ENCODE results near the gene KLHL29.

The KLHL29 gene

DNA sequence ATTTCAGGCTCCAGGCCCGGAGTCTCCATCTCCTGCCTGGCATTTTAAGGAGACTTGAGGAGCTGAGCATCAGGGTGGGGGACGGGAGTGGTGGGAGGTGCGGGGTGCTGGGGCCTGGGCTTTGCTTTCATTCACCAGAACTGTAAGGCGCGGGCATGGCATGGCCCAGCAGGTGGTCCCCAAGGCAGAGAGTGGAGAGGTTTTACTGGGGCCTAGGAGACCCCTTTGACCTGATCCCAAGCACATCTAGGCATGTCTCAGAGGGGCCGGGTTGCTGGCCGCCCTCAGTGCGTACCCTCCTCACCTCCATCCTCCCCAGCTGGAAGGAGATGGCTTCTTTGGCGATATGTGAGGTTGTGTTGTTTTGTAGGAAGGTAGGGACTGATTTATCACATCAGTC, 172.5 kb downstream of the KLHL29 start:
- no peak for DNase-seq

- no peak for DNase-seq
Measured at GRCh38 chr2:23559561-23560239, 174.7 kb downstream of the KLHL29 start.

- DNase-seq: no peak
Measured at GRCh38 chr2:23561088-23561487, 176.1 kb downstream of the KLHL29 start.

DNA sequence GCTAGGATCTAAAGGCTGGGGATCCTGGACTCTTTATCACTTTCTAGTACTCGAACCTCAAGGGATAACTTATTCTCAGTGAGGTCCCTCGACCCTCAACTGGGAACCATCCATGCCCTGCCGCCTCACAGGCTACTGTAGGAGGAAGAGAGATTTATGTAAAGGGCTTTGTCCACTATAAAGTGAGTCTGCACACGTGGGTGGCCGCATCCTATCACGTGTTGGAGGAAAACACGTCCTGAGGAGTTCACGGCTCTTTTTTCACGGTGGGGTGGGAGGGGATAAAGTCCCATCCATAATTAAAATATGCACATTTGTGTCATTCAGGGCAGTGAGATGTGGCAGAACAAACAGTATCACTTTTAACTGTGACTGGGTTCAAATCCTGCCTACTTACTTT, 176.6 kb downstream of the KLHL29 start:
- DNase-seq: no peak

DNA sequence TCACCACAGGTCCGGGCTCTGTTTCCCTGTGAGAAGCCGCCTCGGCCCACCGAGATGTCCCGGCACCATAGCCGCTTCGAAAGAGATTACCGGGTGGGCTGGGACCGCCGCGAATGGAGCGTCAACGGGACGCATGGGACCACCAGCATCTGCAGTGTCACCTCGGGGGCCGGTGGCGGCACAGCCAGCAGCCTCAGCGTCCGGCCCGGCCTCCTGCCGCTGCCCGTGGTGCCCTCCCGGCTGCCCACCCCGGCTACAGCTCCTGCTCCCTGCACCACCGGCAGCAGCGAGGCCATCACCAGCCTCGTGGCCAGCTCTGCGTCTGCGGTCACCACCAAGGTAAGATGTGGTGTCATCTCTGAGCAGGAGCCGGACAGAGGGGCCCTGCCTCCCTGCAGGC, 177.2 kb downstream of the KLHL29 start:
- DNase-seq: no peak

- DNase-seq: no peak
Measured at GRCh38 chr2:23563151-23563550, 178.2 kb downstream of the KLHL29 start.

DNA sequence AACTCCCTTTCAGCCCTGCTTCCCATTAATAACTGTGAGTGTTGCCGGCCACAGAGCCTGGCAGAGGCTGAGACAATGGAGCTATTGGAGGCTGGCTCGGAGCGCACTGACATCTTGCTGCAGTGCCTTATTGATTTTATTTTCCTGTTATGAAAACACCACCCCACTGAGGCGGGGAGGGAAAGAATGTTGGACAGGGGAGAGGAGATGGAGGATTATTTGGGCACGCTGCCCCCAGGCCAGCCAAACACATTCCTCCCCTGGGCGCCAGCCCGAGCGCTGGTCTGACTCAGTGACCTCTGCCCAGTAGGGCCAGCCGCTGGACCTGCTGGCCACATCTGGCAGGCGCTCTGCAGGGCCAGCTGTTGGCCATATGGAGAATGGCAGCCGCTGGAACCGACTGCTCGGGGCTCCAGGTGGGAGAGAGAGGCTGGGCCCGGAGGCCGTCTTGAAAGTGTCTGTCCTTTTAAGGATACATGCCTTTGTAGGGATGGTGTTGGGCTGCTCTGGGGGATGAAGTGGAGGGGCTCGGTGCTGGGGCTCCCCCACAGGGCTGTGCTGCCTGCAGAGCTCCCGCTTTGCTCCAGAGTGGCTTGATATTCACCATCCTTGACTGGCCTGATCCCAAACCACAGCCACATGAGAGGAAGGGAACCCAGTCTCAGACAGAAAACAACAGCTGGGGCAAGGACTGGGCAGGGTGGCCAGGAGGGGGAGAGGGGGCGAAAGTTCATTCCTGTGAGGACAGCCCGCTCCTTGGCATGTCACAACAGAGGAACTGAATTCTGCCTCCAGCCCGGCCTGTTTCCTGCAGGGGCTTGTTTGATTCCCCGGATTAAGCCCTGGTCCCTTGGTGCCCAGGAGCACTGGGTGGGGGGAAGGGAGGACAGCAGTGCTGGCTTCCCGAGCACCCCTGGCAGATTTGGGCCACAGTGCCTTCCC, 179.0 kb downstream of the KLHL29 start:
- no peak for DNase-seq

DNA sequence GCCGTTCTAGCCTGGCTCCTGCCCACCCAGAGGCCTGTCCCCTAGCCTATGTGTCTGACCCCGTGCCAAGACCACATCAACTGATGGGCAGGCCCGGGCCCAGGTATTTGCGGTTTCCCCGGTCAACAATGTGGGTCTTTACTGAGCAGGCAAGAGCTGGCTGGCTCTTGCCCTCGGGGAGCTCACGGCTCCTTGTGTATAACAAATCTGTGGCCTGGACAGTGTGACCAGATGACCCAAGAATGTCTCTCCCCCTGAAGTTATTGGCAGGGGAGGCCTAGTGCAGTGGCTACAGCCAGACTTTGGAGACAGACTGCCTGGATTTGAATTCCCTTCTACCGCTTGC, 179.6 kb downstream of the KLHL29 start:
- no peak for DNase-seq

DNA sequence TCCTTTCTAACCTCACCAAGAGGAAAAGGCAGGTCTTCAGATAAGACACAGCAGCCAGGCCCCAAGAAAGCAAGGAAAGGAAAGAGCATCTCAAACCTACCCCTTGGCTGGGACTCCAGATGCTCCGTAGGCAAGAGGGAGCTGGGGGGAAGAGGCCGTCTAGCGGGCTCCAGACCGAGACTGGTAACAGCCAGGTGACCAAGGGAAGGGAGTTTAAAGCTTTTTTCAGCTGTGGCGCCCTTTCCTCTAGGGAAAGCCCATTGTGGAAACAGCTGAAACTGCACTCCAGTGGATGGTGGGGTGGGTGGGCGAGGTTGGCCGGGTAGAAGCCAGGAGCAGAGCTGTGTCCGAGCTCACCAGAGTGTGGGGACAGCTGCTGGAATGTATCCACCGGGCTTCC, 180.4 kb downstream of the KLHL29 start:
- no peak for DNase-seq

DNA sequence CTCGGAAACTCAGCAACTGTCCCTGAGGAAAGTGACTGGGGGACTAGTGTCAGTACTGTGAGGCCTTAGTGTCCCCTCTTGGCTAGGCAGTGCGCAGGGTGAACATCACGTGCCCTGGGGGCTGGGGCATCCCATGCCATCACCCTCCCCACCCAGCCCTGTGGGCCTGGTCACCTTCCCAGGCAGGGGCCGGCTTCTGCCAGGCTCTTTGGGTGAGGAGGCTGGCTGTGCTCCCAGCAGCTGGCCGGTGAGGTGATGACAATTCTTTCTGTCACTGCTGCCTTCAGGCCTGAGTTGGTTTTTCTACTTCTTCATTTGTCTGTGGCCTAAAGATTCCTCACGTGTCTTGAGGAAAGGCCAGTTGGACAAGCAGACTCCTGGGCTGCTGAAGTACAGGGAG, 180.8 kb downstream of the KLHL29 start:
- DNase-seq: no peak

- DNase-seq: no peak
Measured at GRCh38 chr2:23566241-23567142, 181.5 kb downstream of the KLHL29 start.

- DNase-seq: no peak
Measured at GRCh38 chr2:23567161-23567756, 182.3 kb downstream of the KLHL29 start.

- no peak for DNase-seq
Measured at GRCh38 chr2:23568211-23568610, 183.2 kb downstream of the KLHL29 start.

- no peak for DNase-seq
Measured at GRCh38 chr2:23568626-23569190, 183.7 kb downstream of the KLHL29 start.

GRCh38 chr2:23569761-23570365, 184.9 kb downstream of the KLHL29 start:
- no peak for DNase-seq

GRCh38 chr2:23571085-23571484, 186.1 kb downstream of the KLHL29 start:
- no peak for DNase-seq

DNA sequence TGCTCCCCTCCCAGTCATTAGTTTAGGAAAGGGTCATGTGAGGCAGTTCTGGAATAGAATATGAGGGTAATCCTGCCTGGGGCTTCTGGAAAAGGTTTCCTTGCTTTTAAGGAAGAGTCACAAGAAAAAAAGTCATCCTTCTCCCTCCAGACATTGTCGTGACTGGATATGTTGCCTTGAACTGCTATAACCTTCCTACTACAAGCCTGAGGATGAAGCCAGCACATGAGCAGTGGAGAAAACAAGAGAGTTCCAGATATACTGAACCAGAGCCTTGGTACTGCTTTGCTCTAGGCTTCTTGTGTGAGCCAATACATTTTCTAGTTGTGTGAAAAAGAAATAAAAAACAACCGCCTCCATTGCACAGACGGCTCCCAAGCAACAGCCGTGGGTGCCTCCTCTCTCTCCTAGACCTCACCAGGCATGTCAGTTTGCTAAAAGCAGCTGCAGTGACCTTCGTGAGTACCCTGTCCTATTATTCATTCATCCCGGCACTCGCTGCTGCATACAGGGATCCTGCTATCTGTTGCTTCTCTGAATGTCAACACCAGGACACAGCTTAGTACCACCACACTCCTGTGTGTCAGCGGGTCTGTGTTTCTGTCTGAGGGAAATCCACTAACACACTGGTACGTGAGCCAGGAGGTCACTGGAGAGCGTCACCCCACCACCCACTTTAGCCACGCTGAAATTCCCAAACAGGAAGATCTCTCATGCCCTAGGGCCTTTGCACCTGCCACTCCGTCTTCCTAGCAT, 186.7 kb downstream of the KLHL29 start:
- DNase-seq: no peak

GRCh38 chr2:23574919-23575654, 190.1 kb downstream of the KLHL29 start:
- no peak for DNase-seq

DNA sequence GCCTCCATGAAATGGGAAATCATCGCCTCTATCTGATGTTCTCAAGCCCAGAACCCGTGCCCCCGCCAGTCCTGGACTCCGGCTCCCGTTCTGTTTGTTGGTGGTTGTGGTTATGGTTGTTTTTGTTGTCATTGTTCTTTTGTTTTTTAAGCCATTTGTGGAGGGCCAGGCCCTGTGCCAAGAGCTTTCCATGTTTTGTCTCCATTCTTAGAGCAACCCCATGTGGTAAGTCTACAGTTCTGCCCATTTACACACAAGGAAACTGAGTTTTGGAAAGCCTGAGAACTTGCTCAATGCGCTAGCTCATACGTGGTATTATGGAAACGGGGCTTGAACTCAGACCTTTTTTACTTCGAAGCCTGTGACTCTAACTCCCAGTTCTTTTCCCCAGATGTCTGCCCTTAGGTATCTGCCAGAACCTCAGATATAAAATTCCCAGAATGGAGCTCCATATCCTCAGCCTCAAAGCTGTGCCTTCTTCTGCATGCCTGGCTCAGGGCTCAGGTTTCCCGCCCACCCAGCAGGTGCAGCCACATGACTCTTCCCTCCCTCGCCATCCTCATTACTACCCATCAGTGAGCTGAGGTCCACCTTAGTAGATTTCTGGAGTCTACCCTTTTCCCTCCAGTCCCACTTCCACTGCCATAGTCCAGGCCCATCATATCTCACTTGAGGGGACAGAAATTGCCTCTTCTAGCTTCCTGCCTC, 194.1 kb downstream of the KLHL29 start:
- no peak for DNase-seq

- DNase-seq: no peak
Measured at GRCh38 chr2:23579674-23580073, 194.7 kb downstream of the KLHL29 start.
